Small intestine (tissue), 16 donors: ENCODE measurements around the gene HIRA. TPM values are rescaled to one million over a fixed set of nuclear protein-coding genes. Genes with fewer than 3 reads are reported as not detected.

Experiments
- DNase-seq, 2 donors: peaks; one replicate each; pipeline versions ENCODE4 v3.0.0 to v3.0.0-alpha.2; 2013
- FAIRE-seq: peaks from 2 replicates; lab custom pipeline; 2012; peaks lifted over from hg19 to GRCh38; lab: Jason Lieb, UNC
- H3K27ac ChIP-seq, 3 donors: one replicate each; pipeline ENCODE4 v1.5.1; 2013; ENCODE audit warnings: low read length in 2 of 3, mild to moderate bottlenecking in 2 of 3, control low read depth in 1 of 3, inconsistent platforms in 1 of 3, low read depth in 1 of 3, moderate library complexity in 1 of 3
- H3K27me3 ChIP-seq, 3 donors: one replicate each; pipeline ENCODE4 v1.6.1; 2013; ENCODE audit warnings: low read length in 3 of 3, inconsistent platforms in 1 of 3; ENCODE audit not compliant: control insufficient read depth in 3 of 3, insufficient read depth in 3 of 3
- H3K36me3 ChIP-seq, 3 donors: one replicate each; pipeline ENCODE4 v1.6.1; 2013; ENCODE audit warnings: low read length in 3 of 3, inconsistent platforms in 1 of 3, low read depth in 1 of 3, mild to moderate bottlenecking in 1 of 3, moderate library complexity in 1 of 3; ENCODE audit not compliant: control insufficient read depth in 3 of 3, insufficient read depth in 2 of 3
- H3K4me1 ChIP-seq, 3 donors: one replicate each; pipeline ENCODE4 v1.6.1; 2013; ENCODE audit warnings: low read length in 2 of 3, inconsistent platforms in 1 of 3, low read depth in 1 of 3, mild to moderate bottlenecking in 1 of 3, moderate library complexity in 1 of 3; ENCODE audit not compliant: control insufficient read depth in 3 of 3, insufficient read depth in 2 of 3
- H3K4me3 ChIP-seq, 3 donors: one replicate each; pipeline ENCODE4 v1.5.1; 2013; ENCODE audit warnings: low read length in 3 of 3, control low read depth in 1 of 3, inconsistent platforms in 1 of 3, low read depth in 1 of 3, mild to moderate bottlenecking in 1 of 3, moderate library complexity in 1 of 3
- H3K9me3 ChIP-seq, 2 donors: one replicate each; pipeline ENCODE4 v1.6.1; 2013; ENCODE audit warnings: low read depth in 1 of 2, low read length in 1 of 2; ENCODE audit not compliant: control insufficient read depth in 2 of 2, insufficient read depth in 1 of 2
- WGBS, 3 donors: extraction: QIAGEN DNeasy Blood & Tissue Kit; methylation state at CpG; one replicate each; pipeline ENCODE4 v1.1.7; 2013; 5-methylcytosine and 5-hydroxymethylcytosine counted together
- long read RNA-seq, 10 donors: transcript quantifications; one replicate each; lab custom pipeline, GENCODE V29; 2026
- polyA plus RNA-seq, 4 donors: library from polyadenylated mRNA; stranded (reverse) in 3 of 4; unstranded in 1 of 4; fragments of 200-250 nt in 3 of 4; fragments of 120-200 nt in 1 of 4; gene quantifications; one replicate each; pipeline versions ENCODE4 v1.2.1 to v1.2.3, GENCODE V29; 2013
- donor health status: healthy with polysubstance abuse.
- donor health status: control.
- donor health status: control.
- donor health status: Bipolar disorder and iron deficiency.
- donor health status: healthy.

The HIRA gene, protein sequence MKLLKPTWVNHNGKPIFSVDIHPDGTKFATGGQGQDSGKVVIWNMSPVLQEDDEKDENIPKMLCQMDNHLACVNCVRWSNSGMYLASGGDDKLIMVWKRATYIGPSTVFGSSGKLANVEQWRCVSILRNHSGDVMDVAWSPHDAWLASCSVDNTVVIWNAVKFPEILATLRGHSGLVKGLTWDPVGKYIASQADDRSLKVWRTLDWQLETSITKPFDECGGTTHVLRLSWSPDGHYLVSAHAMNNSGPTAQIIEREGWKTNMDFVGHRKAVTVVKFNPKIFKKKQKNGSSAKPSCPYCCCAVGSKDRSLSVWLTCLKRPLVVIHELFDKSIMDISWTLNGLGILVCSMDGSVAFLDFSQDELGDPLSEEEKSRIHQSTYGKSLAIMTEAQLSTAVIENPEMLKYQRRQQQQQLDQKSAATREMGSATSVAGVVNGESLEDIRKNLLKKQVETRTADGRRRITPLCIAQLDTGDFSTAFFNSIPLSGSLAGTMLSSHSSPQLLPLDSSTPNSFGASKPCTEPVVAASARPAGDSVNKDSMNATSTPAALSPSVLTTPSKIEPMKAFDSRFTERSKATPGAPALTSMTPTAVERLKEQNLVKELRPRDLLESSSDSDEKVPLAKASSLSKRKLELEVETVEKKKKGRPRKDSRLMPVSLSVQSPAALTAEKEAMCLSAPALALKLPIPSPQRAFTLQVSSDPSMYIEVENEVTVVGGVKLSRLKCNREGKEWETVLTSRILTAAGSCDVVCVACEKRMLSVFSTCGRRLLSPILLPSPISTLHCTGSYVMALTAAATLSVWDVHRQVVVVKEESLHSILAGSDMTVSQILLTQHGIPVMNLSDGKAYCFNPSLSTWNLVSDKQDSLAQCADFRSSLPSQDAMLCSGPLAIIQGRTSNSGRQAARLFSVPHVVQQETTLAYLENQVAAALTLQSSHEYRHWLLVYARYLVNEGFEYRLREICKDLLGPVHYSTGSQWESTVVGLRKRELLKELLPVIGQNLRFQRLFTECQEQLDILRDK
- 10 to 100 TPM; 15.7 to 29.3 (median 21.3) TPM for polyA plus RNA-seq
- long read RNA-seq, donor 1, full-length matches to known transcripts, result 4 of 4 reads
- long read RNA-seq, donor 1, partial matches to known transcripts, result 0 of 4 reads
- long read RNA-seq, donor 1, other reads (novel, unspliced or antisense), result 0 of 4 reads
- long read RNA-seq, donor 2, full-length matches to known transcripts, result 1 of 1 reads
- long read RNA-seq, donor 2, partial matches to known transcripts, result 0 of 1 reads
- long read RNA-seq, donor 2, other reads (novel, unspliced or antisense), result 0 of 1 reads
- long read RNA-seq, donor 3, result 0 reads
- long read RNA-seq, donor 4, result 0 reads
- long read RNA-seq, donor 5, result 0 reads
- long read RNA-seq, donor 6, full-length matches to known transcripts, result 2 of 2 reads
- long read RNA-seq, donor 6, partial matches to known transcripts, result 0 of 2 reads
- long read RNA-seq, donor 6, other reads (novel, unspliced or antisense), result 0 of 2 reads
- long read RNA-seq, donor 7, full-length matches to known transcripts, result 1 of 1 reads
- long read RNA-seq, donor 7, partial matches to known transcripts, result 0 of 1 reads
- long read RNA-seq, donor 7, other reads (novel, unspliced or antisense), result 0 of 1 reads
- long read RNA-seq, donor 8, result 0 reads
- long read RNA-seq, donor 9, result 0 reads
- long read RNA-seq, donor 10, full-length matches to known transcripts, result 2 of 2 reads
- long read RNA-seq, donor 10, partial matches to known transcripts, result 0 of 2 reads
- long read RNA-seq, donor 10, other reads (novel, unspliced or antisense), result 0 of 2 reads

DNA sequence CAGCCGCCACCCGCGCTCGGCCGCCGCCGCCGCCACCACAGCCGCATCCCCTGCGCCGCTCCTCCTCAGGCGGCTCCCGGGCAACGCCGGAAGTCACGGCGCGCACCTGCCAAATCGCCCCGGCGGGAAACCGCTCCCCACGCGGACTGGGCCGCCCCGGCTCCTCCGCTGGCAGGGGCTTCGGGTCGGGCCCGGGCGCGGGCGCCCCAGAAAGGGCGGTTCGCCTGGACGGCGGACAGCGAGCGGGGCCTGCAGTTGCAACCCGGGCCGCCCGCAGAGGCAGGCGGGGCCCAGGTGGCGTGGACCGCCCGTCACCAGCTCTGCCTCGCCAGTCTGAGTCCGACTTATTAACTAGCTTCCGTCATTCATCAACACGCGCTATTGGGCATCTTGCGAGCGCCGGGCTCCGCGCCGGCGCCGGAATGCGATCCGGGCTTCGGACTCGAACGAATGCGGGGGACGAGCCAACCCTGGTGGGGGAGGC, at the start of gene HIRA:
Gene HIRA, minus strand, starts transcription at position 85 of the 484 bp plus-strand sequence. CDS start 257 bp downstream, outside the sequence.
- DNase-seq, result peak; percentile 76 to 93
- Histone ChIP-seq H3K27ac (peak within 1 kb of the TSS; percentile 85 to 97 (median 94)), H3K36me3 (peaks cover 0 to 17% (median 4%) of the 10 kb centered on the region in 3 donors), H3K4me3 (peak within 1 kb of the TSS; percentile 86 to 95 (median 94)), H3K27me3 (no peaks in the 10 kb centered on the region), H3K4me1 (peaks cover 4 to 19% (median 17%) of the 10 kb centered on the region in 3 donors), H3K9me3 (no peaks in the 10 kb centered on the region)
- no peak for FAIRE-seq
- 0 to 1% (median 1%) methylated on average over 59 to 66 of the region's 66 CpGs for WGBS, 3 donors

DNA sequence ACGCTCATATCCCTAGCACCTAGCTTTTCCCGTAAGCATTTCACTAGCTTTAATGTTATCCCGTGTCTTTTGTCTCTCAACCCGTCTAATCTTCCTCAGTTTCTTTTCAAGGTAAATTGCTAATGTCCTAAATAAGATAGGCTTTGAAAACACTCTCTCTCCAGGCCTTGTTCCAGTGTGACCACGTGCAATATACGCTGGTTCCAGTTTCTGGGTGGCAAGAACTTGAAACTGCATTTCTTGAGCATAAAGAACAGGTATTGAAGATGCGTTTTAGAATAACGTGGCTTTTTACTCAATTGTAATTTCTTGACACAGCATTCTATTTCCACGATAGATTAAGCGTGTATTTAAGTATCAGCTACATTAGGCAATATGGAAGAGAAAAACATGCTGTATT, 49.3 kb upstream of the HIRA start:
- WGBS, 3 donors, result 57 to 71% (median 58%) methylated on average over 10 of the region's 10 CpGs
- H3K4me3 ChIP-seq, result no peak overlapping the region
- peaks cover 0 to 6% (median 0%) of the 10 kb centered on the region in 3 donors for H3K4me1 ChIP-seq
- H3K27me3 ChIP-seq, result no peaks in the 10 kb centered on the region
- FAIRE-seq (no peak), DNase-seq (no peak)
- peaks cover 2 to 12% (median 2%) of the 10 kb centered on the region in 3 donors for H3K36me3 ChIP-seq
- no peak overlapping the region for H3K27ac ChIP-seq
- H3K9me3 ChIP-seq, result no peaks in the 10 kb centered on the region

DNA sequence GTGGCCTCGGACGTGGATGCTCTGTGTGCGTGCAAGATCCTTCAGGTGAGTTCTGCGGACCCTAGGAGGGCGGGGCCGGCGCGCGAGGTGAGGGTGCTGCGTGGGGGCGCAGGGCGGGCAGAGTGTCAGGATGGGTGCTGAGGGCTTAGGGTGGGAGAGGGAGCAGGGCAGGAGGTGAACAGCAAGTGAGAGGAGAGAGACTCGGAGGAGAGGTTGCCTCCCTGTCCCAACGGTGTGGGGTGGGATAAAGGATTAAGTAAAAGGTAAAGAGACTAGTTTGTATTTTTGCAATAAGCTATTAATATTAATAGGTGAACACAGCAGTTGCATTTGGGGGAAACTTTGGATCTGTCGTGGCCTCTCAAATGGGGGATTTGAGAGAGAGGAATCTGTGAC, 48.6 kb upstream of the HIRA start:
- DNase-seq (no peak), FAIRE-seq (no peak)
- WGBS, 3 donors, result 0 to 1% (median 1%) methylated on average over 15 of the region's 15 CpGs
- no peaks in the 10 kb centered on the region for H3K27me3 ChIP-seq
- H3K4me1 ChIP-seq, result peaks cover 0 to 6% (median 0%) of the 10 kb centered on the region in 3 donors
- peaks cover under 1 to 10% (median 2%) of the 10 kb centered on the region in 3 donors for H3K36me3 ChIP-seq
- peak overlapping the region; percentile 31 to 68 (median 46) for H3K4me3 ChIP-seq
- no peak overlapping the region for H3K27ac ChIP-seq
- H3K9me3 ChIP-seq, result no peaks in the 10 kb centered on the region

DNA sequence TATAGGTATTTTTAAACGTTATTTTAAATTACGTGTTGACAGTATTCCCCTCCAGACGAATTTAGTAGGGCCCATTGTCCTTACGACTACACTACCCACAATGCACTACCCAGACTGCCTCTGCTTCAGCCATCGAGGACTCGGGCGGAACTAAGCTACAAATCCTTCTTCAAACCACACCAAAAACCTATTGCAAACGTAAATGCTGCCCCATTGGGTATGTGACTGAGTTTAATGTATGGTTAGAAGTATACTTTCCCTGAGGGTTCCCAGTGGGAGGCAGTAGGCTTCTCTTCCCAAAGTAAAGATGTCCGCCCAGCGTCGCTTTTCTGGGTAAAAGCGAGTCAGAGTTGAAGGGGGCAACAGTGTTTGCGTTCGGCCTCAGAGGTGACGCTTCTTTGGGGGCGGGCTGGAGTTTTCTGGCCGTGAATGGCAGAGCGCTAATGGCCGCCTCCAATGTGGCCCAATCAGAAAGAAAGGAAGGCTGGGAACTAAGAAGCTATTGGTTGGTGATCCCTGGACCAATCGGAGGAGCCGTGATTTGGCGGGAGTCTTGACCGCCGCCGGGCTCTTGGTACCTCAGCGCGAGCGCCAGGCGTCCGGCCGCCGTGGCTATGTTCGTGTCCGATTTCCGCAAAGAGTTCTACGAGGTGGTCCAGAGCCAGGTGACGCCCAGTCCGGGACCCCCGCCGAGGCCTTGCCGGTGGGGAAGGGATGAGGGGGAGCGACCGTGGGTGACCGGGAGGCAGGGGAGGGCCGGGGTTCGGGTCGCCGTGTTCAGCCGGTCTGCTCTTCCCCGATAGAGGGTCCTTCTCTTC, 48.0 kb upstream of the HIRA start, which contains the start of gene CDC45:
Gene CDC45, plus strand, starts transcription at position 566 of the 818 bp plus-strand sequence. Its CDS starts 49 bp downstream, at position 615.
- 0 to 1% (median 0%) methylated on average over 50 of the region's 50 CpGs for WGBS, 3 donors
- Histone ChIP-seq H3K9me3 (no peaks in the 10 kb centered on the region), H3K4me3 (peak within 1 kb of the TSS; percentile 66 to 93 (median 68)), H3K36me3 (peaks cover 2 to 12% (median 4%) of the 10 kb centered on the region in 3 donors), H3K27me3 (no peaks in the 10 kb centered on the region), H3K27ac (peak within 1 kb of the TSS; percentile 81 to 94 (median 89)), H3K4me1 (peaks cover 0 to 6% (median 0%) of the 10 kb centered on the region in 3 donors)
- FAIRE-seq (peak; percentile 67), DNase-seq (peak; percentile 99)

DNA sequence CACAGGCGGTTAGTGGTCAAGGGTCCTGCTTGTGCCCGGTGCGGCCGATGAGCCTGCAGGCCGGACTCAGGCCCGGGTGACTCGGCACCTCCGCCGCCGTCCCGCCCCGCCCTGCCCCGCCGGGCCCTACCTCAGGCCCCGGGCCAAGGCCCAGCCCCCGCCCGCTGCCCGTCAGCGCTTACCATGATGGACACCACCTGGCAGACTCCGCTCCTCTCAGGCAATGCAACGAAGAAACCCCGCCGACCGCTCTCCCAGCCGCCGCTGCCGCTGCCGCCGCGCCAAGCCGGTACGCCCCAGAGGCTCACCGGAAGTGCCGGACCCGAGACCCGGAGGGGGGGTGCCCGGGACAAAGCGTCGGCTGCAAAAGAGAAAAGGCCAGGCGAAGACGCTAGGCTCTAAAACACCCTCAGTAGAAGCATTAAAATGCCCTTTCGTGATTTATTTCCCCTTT, 47.4 kb upstream of the HIRA start, which contains the start of gene UFD1:
Gene UFD1, minus strand, starts transcription at position 293 of the 454 bp plus-strand sequence. Its CDS starts 108 bp downstream, at position 185.
- FAIRE-seq, result no peak
- WGBS, 3 donors, result 0 to 1% (median 0%) methylated on average over 28 to 42 of the region's 42 CpGs
- no peaks in the 10 kb centered on the region for H3K27me3 ChIP-seq
- peak; percentile 78 to 91 for DNase-seq
- no peaks in the 10 kb centered on the region for H3K9me3 ChIP-seq
- H3K36me3 ChIP-seq, result peaks cover 2 to 12% (median 7%) of the 10 kb centered on the region in 3 donors
- peaks cover 0 to 6% (median 0%) of the 10 kb centered on the region in 3 donors for H3K4me1 ChIP-seq
- peak within 1 kb of the TSS; percentile 66 to 93 (median 68) for H3K4me3 ChIP-seq
- peak within 1 kb of the TSS; percentile 81 to 94 (median 89) for H3K27ac ChIP-seq

DNA sequence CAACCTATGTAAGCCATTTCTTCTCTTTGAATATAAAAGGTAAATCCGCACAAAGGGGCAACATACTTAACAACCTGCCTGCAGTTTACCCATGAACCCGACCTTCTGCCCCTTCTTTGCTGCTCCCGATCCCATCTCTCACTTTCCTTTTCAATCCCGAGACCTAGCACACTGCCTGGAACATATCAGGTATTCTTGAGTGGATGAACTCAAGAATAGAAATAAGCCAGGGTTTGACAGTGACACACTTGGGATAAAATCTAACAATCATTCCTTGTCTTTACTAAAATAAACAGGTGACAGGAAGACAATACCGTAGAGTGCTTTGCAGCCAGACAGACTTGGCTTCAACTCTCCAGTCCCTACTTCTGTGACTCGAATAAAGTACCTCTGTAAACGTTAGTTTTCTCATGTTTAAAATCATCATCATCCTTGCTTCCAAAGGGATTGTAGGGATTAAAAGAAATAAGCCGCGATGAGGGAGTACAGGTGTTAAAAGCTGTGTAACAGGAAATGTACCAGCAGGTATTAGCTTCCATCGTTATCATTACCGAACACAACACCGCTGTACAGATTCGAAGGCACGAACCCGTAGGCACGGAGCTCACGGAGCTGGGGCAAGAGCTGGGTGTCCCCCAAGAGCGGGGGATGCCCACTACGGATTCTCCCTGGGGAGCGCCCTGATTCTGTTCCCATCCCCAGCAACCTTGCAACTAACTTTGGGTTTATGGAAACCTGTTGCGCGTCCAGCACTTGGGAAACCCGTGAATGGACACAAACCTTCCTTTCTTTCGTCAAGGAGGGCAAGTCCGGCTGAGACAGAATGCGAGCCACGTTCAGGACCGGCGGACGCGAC, 46.7 kb upstream of the HIRA start:
- DNase-seq, result peak; percentile 39 to 42
- 1% methylated on average over 27 to 31 of the region's 31 CpGs for WGBS, 3 donors

More for the DNA sequence above, 46.7 kb upstream of the HIRA start:
- Histone ChIP-seq H3K27me3 (no peaks in the 10 kb centered on the region), H3K4me3 (peak overlapping the region; percentile 66 to 93 (median 68)), H3K9me3 (no peaks in the 10 kb centered on the region), H3K27ac (peak overlapping the region; percentile 81 to 94 (median 89)), H3K4me1 (peaks cover 0 to 6% (median 0%) of the 10 kb centered on the region in 3 donors), H3K36me3 (peaks cover 8 to 18% (median 10%) of the 10 kb centered on the region in 3 donors)
- FAIRE-seq, result no peak
